Activated naive CD8-positive, alpha-beta T cell treated with anti-CD3 and anti-CD28 coated beads, Interleukin-2, amount 10 ng/mL, durations not matched to agents 7 days and 5 days (primary cell): ENCODE measurements around the gene JOSD1. TPM values are rescaled to one million over a fixed set of nuclear protein-coding genes. Genes with fewer than 3 reads are reported as not detected.
A peak's percentile ranks its signal among the peaks of the same experiment; 100 is the strongest.
"Not testable (repeated sequence)": the region's sequence is repeated elsewhere in the genome, so short reads cannot be mapped to it uniquely, and the experiment has no call there.

Source experiments
- ATAC-seq: fragments of 150-1000 bp; cut with Tn5 transposase; one replicate; pipeline ENCODE4 v1.10.0; 2021; ENCODE audit warnings: low read depth, moderate library complexity
- POLR2A ChIA-PET: fragments of 350-600 bp; sonication (Branson Sonifier 250); formaldehyde crosslinking; loops from one replicate; lab custom pipeline; 2021; ENCODE audit warnings: antibody characterized with exemption; lab: Charles Lee
- DNase-seq: peaks from one replicate; pipeline ENCODE4 v3.0.0; 2021
- H3K27ac Mint-ChIP-seq: one replicate; pipeline ENCODE4 v1.8.0; 2022; ENCODE audit warnings: mild to moderate bottlenecking, mixed read lengths
- H3K27me3 Mint-ChIP-seq: one replicate; pipeline ENCODE4 v1.8.0; 2022; ENCODE audit warnings: mild to moderate bottlenecking, moderate library complexity, mixed read lengths
- H3K36me3 Mint-ChIP-seq: one replicate; pipeline ENCODE4 v1.8.0; 2021; ENCODE audit warnings: mild to moderate bottlenecking, mixed read lengths
- H3K4me1 Mint-ChIP-seq: one replicate; pipeline ENCODE4 v1.8.0; 2021; ENCODE audit warnings: mixed read lengths
- H3K4me3 Mint-ChIP-seq: one replicate; pipeline ENCODE4 v1.8.0; 2022; ENCODE audit warnings: mild to moderate bottlenecking, moderate library complexity, mixed read lengths
- H3K9me3 Mint-ChIP-seq: one replicate; pipeline ENCODE4 v1.8.0; 2021; ENCODE audit warnings: mixed read lengths
- total RNA-seq, 2 experiments: library from RNA; stranded (reverse); gene quantifications; one replicate each; pipeline ENCODE4 v1.2.3, GENCODE V29; 2021

JOSD1 gene
- total RNA-seq, 2 experiments from 2014 or later: 59.1 to 61.6 TPM

DNA sequence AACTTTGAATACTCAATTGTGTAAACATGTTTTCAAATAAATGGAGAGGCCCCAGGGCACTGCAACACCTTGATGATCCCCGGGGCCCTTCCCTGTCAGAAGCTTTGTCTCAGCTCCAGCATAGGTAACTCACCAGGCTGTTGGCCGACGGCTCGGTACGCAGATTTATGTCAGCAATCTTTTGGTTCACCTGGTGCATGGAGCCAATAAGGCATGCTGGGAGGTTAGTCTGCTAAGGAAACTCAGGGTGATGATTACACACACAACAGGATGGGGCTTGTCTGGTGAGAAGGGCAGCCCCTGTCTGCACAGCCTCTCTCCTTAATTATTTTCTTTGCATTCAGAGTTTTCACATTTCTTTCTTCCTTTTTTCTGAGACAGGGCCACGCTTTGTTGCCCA is 55.3 kb downstream of the JOSD1 start:
- no peaks in the 10 kb centered on the region for H3K4me1 Mint-ChIP-seq
- DNase-seq (no peak), ATAC-seq (no peak)
- H3K27me3 Mint-ChIP-seq: peaks cover 5% of the 10 kb centered on the region
- H3K36me3 Mint-ChIP-seq: no peaks in the 10 kb centered on the region
- POLR2A ChIA-PET: no interaction called here
- no peaks in the 10 kb centered on the region for H3K9me3 Mint-ChIP-seq
- no peak overlapping the region for H3K27ac Mint-ChIP-seq
- no peak overlapping the region for H3K4me3 Mint-ChIP-seq

DNA sequence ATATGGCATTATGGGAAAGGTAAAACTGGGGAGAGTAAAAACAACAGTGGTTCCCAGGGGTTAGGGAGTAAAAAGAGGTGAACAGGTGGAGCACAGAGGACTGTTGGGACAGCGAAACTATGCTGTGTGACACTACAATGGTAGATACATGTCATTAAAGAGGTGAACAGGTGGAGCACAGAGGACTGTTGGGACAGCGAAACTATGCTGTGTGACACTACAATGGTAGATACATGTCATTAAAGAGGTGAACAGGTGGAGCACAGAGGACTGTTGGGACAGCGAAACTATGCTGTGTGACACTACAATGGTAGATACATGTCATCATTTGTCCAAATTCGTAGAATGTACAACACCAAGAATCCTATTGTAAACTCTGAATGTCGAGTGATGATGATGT is 56.5 kb downstream of the JOSD1 start:
- H3K36me3 Mint-ChIP-seq, H3K4me1 Mint-ChIP-seq, H3K9me3 Mint-ChIP-seq, POLR2A ChIA-PET, DNase-seq, H3K27me3 Mint-ChIP-seq, H3K4me3 Mint-ChIP-seq, H3K27ac Mint-ChIP-seq: not testable (repeated sequence)
- peak; percentile 50 for ATAC-seq

- POLR2A ChIA-PET: interaction anchor here (0.6 kb wide), 1 partner anchor 221 kb away, joined by 3 read pairs; no protein-coding TSS in a partner anchor
- no peak overlapping the region for H3K27ac Mint-ChIP-seq
These were observed 59.2 kb downstream of the JOSD1 start for GRCh38 chr22:38641476-38642040.

DNA sequence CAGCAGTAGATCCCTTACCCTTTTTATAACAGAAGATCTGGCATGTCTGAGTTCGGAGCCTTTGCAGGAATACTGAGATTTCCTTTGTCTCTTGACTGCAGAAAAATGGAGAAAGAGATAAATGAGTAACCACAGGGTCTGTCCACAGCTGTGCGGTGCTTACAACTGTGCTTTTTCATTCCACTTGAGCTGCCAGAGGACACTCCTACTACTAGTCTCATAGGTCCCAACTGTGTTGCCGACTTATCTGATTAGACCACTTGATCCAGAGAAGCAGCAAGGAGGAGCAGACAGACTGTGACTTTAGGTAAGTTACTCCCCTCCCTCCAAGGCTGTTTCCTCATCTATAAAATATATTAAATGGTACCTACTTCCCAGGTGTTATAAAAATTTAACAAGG is 62.0 kb downstream of the JOSD1 start:
- Mint-ChIP-seq H3K9me3 (no peaks in the 10 kb centered on the region), H3K27ac (no peak overlapping the region), H3K27me3 (peaks cover 5% of the 10 kb centered on the region), H3K4me1 (peaks cover 3% of the 10 kb centered on the region), H3K36me3 (no peaks in the 10 kb centered on the region), H3K4me3 (no peak overlapping the region)
- ATAC-seq (no peak), DNase-seq (no peak)
- POLR2A ChIA-PET: no interaction called here

More at GRCh38 chr22:38641476-38642040, 59.2 kb downstream of the JOSD1 start:
- Mint-ChIP-seq H3K27me3 (peaks cover 5% of the 10 kb centered on the region), H3K4me3 (no peak overlapping the region), H3K4me1 (peaks cover 3% of the 10 kb centered on the region), H3K9me3 (no peaks in the 10 kb centered on the region), H3K36me3 (no peaks in the 10 kb centered on the region)
- DNase-seq (no peak), ATAC-seq (no peak)

GRCh38 chr22:38638216-38638615 is 62.5 kb downstream of the JOSD1 start:
- POLR2A ChIA-PET: no interaction called here
- H3K27ac Mint-ChIP-seq: no peak overlapping the region
- ATAC-seq (peak; percentile 47), DNase-seq (no peak)
- no peaks in the 10 kb centered on the region for H3K36me3 Mint-ChIP-seq
- no peak overlapping the region for H3K4me3 Mint-ChIP-seq
- H3K4me1 Mint-ChIP-seq: peaks cover 3% of the 10 kb centered on the region
- H3K9me3 Mint-ChIP-seq: no peaks in the 10 kb centered on the region
- peaks cover 3% of the 10 kb centered on the region for H3K27me3 Mint-ChIP-seq

Other genes starting within 250 kb of the JOSD1 start
- not detected for gene KCNJ4, start 245.7 kb downstream of the JOSD1 start, total RNA-seq
- 1 to 10 TPM in 1 of 2 experiments, under 1 TPM in 1; 0.91 to 1.4 TPM for gene KDELR3, start 232.8 kb downstream of the JOSD1 start, total RNA-seq
- 100 to 1,000 TPM; 667 to 710 TPM for gene DDX17, start 194.6 kb downstream of the JOSD1 start, total RNA-seq
- 10 to 100 TPM in 1 of 2 experiments, 1 to 10 TPM in 1; 8.3 to 13.2 TPM for gene DMC1, start 130.8 kb downstream of the JOSD1 start, total RNA-seq
- gene FAM227A, start 44.6 kb downstream of the JOSD1 start, total RNA-seq: under 1 TPM; 0.23 to 0.36 TPM
- gene CBY1, start 44.3 kb downstream of the JOSD1 start, total RNA-seq: 10 to 100 TPM; 20.1 to 22.4 TPM
- 10 to 100 TPM; 58.7 to 60.4 TPM for gene TOMM22, start 19.0 kb downstream of the JOSD1 start, total RNA-seq
- gene GTPBP1, start 5.0 kb upstream of the JOSD1 start, total RNA-seq: 10 to 100 TPM; 98.6 TPM
- gene SUN2, start 55.1 kb upstream of the JOSD1 start, total RNA-seq: 100 to 1,000 TPM; 607 to 626 TPM
- 10 to 100 TPM in 1 of 2 experiments, 1 to 10 TPM in 1; 9.3 to 12.0 TPM for gene DNAL4, start 93.2 kb upstream of the JOSD1 start, total RNA-seq
- 1 to 10 TPM; 5.9 to 6.8 TPM for gene NPTXR, start 143.1 kb upstream of the JOSD1 start, total RNA-seq
- 10 to 100 TPM; 66.0 to 66.4 TPM for gene CBX6, start 171.3 kb upstream of the JOSD1 start, total RNA-seq